ENCODE data around the gene SMARCAL1.
"Not testable (repeated sequence)": the region's sequence is repeated elsewhere in the genome, so short reads cannot be mapped to it uniquely, and the experiment has no call there.

Gene SMARCAL1

GRCh38 chr2:216384409-216384808 lies 27.9 kb upstream of the SMARCAL1 start:
- not testable (repeated sequence) for H3K27ac Mint-ChIP-seq; H3K9me3 Mint-ChIP-seq; DNase-seq (ENCODE audit: low spot score in 2 of 2); H3K4me3 Mint-ChIP-seq; H3K36me3 Mint-ChIP-seq; ATAC-seq (ENCODE audit: low read depth); H3K4me1 Mint-ChIP-seq
- H3K27me3 Mint-ChIP-seq, result peaks cover 11% of the 10 kb centered on the region

DNA sequence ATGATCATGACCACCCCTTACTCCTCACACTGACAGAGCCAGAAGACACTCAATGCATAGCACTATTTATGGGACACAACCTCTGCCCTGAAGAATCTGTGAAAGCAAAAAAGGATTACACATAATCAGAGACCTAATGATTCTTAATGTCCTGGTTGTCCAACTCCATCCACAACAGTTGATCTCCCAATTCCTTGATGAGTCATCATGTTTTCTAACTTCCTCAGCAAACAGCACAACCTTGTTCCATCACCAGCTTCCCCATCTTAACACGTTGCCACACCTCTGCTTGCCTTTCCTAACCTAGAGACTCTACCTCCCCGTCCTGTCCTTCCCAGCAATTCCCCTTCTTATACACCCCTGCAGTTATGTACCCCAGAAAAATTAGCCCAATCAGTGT lies 26.8 kb upstream of the SMARCAL1 start:
- Mint-ChIP-seq H3K36me3 (no peaks in the 10 kb centered on the region), H3K9me3 (peaks cover 1% of the 10 kb centered on the region), H3K27ac (no peak overlapping the region), H3K27me3 (peaks cover 10% of the 10 kb centered on the region), H3K4me1 (peaks cover 8% of the 10 kb centered on the region), H3K4me3 (no peak overlapping the region)
- no peak for ATAC-seq (ENCODE audit: low read depth)
- DNase-seq (ENCODE audit: low spot score in 2 of 2), result no peak

DNA sequence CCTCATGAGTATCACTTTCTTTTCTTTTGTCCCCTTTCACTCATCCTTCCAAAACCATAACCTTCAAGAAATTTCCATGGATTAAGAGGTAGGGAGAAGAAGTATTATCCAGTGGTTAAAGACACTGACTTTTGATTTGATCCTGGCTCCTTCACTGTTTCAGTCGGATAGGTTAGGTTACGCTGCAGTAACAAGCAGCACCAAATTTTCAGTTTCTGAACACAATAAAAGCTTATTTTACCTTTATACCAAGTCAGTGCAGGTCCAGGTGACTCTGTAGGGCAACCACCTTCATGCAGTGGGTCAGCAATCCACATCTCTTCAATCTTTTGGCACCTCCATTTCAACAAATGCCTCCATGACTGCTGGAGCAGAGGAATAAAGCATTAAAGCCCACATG lies 25.0 kb upstream of the SMARCAL1 start:
- Mint-ChIP-seq H3K9me3 (peaks cover 1% of the 10 kb centered on the region), H3K27me3 (peaks cover 12% of the 10 kb centered on the region), H3K27ac (no peak overlapping the region), H3K4me3 (no peak overlapping the region), H3K4me1 (peaks cover 8% of the 10 kb centered on the region), H3K36me3 (no peaks in the 10 kb centered on the region)
- ATAC-seq (ENCODE audit: low read depth), result no peak
- DNase-seq (ENCODE audit: low spot score in 2 of 2), result no peak

DNA sequence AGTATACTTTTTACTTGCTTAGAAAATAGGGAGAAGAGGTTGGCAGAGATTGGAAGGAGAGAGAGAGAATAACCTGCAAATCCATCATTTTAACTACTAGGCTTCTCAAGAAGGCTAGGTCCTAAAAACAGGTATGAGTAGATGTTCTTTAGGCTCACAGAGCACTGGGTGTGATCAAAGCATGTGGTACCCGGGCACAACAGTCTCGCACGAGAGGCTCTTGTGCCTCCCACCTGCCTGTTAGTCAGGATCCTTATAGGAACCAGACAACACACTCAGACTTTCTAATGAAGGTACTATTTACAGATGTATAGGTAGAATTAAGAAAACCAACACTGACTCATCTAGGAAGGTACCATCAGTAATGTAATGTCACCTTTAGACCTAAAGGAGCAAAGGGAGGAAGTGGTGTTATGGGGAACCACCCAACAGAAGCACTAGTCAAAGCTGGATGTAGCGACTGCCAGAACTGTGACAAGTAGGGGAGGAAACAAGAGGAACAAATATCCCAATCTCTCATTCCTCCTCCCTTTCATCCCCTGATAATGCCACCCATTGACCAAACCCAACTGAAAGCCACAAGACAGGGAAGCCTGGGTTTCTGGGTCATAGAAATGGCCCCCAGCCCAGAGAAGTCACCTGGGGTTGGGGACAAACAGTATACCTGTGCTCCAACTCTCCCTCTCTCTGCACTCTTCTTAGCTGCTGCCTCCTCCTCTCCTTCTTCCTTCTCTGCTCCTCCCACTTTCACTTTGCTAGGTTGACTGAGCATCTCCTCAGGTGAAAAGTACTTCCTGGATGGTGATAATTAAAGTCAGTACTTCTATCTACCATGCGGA lies 24.0 kb upstream of the SMARCAL1 start:
- Mint-ChIP-seq H3K9me3 (peaks cover 1% of the 10 kb centered on the region), H3K4me1 (peaks cover 8% of the 10 kb centered on the region), H3K36me3 (no peaks in the 10 kb centered on the region), H3K4me3 (no peak overlapping the region), H3K27ac (no peak overlapping the region), H3K27me3 (peaks cover 14% of the 10 kb centered on the region)
- DNase-seq (ENCODE audit: low spot score in 2 of 2) (no peak), ATAC-seq (ENCODE audit: low read depth) (peak; percentile 58)

GRCh38 chr2:216389570-216389969 lies 22.7 kb upstream of the SMARCAL1 start:
- ATAC-seq (ENCODE audit: low read depth), result no peak
- Mint-ChIP-seq H3K27ac (no peak overlapping the region), H3K4me1 (peaks cover 8% of the 10 kb centered on the region), H3K27me3 (peaks cover 18% of the 10 kb centered on the region), H3K9me3 (peaks cover 1% of the 10 kb centered on the region), H3K4me3 (no peak overlapping the region), H3K36me3 (no peaks in the 10 kb centered on the region)
- DNase-seq (ENCODE audit: low spot score in 2 of 2), result no peak

DNA sequence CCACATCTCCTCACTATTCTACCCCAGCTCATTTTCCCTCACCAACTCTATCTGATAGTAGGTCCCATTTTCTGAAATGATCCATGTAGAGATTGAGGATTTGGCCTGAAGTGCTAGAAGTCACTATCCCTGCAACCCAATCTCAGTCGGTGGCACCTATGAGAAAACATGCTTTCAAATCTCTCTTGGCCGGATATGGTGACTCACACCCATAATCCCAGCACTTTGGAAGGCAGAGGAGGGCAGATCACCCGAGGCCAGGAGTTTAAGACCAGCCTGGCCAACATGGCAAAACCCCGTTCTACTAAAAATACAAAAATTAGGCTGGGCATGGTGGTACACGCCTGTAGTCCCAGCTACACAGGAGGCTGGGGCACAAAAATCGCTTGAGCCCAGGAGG lies 20.9 kb upstream of the SMARCAL1 start:
- no peak overlapping the region for H3K4me3 Mint-ChIP-seq
- peaks cover 22% of the 10 kb centered on the region for H3K27me3 Mint-ChIP-seq
- DNase-seq (ENCODE audit: low spot score in 2 of 2), result no peak
- peaks cover 1% of the 10 kb centered on the region for H3K9me3 Mint-ChIP-seq
- ATAC-seq (ENCODE audit: low read depth), result no peak
- no peaks in the 10 kb centered on the region for H3K36me3 Mint-ChIP-seq
- no peak overlapping the region for H3K27ac Mint-ChIP-seq
- peaks cover 8% of the 10 kb centered on the region for H3K4me1 Mint-ChIP-seq

- Mint-ChIP-seq H3K27ac (no peak overlapping the region), H3K36me3 (no peaks in the 10 kb centered on the region), H3K4me1 (peaks cover 8% of the 10 kb centered on the region), H3K4me3 (no peak overlapping the region), H3K27me3 (peaks cover 22% of the 10 kb centered on the region), H3K9me3 (peaks cover under 1% of the 10 kb centered on the region)
- no peak for DNase-seq (ENCODE audit: low spot score in 2 of 2)
- ATAC-seq (ENCODE audit: low read depth), result no peak
Measured at GRCh38 chr2:216392018-216392562, 20.2 kb upstream of the SMARCAL1 start.

GRCh38 chr2:216392945-216393840 lies 19.1 kb upstream of the SMARCAL1 start:
- ATAC-seq (ENCODE audit: low read depth) (no peak), DNase-seq (ENCODE audit: low spot score in 2 of 2) (no peak)
- H3K27ac Mint-ChIP-seq, result no peak overlapping the region
- H3K4me3 Mint-ChIP-seq, result no peak overlapping the region
- H3K9me3 Mint-ChIP-seq, result no peaks in the 10 kb centered on the region
- peaks cover 22% of the 10 kb centered on the region for H3K27me3 Mint-ChIP-seq
- no peaks in the 10 kb centered on the region for H3K36me3 Mint-ChIP-seq
- H3K4me1 Mint-ChIP-seq, result peaks cover 8% of the 10 kb centered on the region

DNA sequence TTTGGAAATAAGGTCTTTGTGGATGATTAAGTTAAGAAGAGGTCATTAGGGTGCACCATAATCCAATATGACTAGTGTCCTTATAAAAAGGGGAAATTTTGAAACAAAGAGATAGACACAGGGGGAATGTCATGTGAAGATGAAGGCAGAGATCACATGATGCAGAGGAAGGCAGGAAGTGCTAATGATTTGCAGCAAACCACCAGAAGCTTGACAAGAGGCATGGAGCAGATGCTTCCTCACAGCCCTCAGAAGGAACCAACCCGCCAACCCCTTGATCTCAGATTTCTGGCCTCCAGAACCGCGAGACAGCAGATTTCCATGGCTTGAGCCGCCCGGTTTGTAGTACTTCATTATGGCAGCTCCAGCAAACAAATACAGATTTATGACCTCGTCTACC lies 17.4 kb upstream of the SMARCAL1 start:
- peaks cover 20% of the 10 kb centered on the region for H3K27me3 Mint-ChIP-seq
- ATAC-seq (ENCODE audit: low read depth) (no peak), DNase-seq (ENCODE audit: low spot score in 2 of 2) (no peak)
- H3K36me3 Mint-ChIP-seq, result no peaks in the 10 kb centered on the region
- H3K9me3 Mint-ChIP-seq, result no peaks in the 10 kb centered on the region
- H3K27ac Mint-ChIP-seq, result no peak overlapping the region
- no peak overlapping the region for H3K4me3 Mint-ChIP-seq
- no peaks in the 10 kb centered on the region for H3K4me1 Mint-ChIP-seq

- peaks cover 1% of the 10 kb centered on the region for H3K9me3 Mint-ChIP-seq
- H3K4me3 Mint-ChIP-seq, result no peak overlapping the region
- no peak overlapping the region for H3K27ac Mint-ChIP-seq
- peaks cover 12% of the 10 kb centered on the region for H3K27me3 Mint-ChIP-seq
- ATAC-seq (ENCODE audit: low read depth), result no peak
- DNase-seq (ENCODE audit: low spot score in 2 of 2), result no peak
- no peaks in the 10 kb centered on the region for H3K4me1 Mint-ChIP-seq
- no peaks in the 10 kb centered on the region for H3K36me3 Mint-ChIP-seq
Measured at GRCh38 chr2:216399621-216400020, 12.7 kb upstream of the SMARCAL1 start.

DNA sequence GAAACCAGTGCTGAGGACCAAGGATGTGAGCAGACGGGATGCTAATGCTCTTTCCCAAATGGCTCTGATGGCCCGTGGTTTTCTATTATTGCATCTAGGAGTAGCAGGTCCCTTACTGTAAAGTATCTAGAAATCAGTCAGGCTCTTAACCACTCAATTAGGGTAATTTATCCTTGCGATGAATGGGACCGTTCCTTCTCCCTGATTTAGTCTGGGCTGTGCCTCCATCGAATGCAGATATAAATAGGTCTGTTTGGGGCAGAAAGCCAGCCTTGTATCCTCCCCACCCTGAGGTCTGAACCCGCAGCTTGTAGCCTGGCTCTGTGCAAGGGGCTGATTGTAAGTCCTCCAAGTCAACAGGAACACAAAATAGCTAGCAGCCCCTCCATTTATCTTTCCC lies 9.5 kb upstream of the SMARCAL1 start:
- no peak for DNase-seq (ENCODE audit: low spot score in 2 of 2)
- Mint-ChIP-seq H3K27me3 (peaks cover 9% of the 10 kb centered on the region), H3K27ac (no peak overlapping the region), H3K4me3 (no peak overlapping the region), H3K4me1 (no peaks in the 10 kb centered on the region), H3K9me3 (peaks cover 1% of the 10 kb centered on the region), H3K36me3 (no peaks in the 10 kb centered on the region)
- ATAC-seq (ENCODE audit: low read depth), result no peak

GRCh38 chr2:216404010-216404618 lies 8.2 kb upstream of the SMARCAL1 start:
- Mint-ChIP-seq H3K4me1 (no peaks in the 10 kb centered on the region), H3K27ac (no peak overlapping the region), H3K27me3 (peaks cover 9% of the 10 kb centered on the region), H3K9me3 (peaks cover 1% of the 10 kb centered on the region), H3K4me3 (no peak overlapping the region), H3K36me3 (no peaks in the 10 kb centered on the region)
- DNase-seq (ENCODE audit: low spot score in 2 of 2) (peak in 1 of 2 donors; percentile 12), ATAC-seq (ENCODE audit: low read depth) (peak; percentile 41)

DNA sequence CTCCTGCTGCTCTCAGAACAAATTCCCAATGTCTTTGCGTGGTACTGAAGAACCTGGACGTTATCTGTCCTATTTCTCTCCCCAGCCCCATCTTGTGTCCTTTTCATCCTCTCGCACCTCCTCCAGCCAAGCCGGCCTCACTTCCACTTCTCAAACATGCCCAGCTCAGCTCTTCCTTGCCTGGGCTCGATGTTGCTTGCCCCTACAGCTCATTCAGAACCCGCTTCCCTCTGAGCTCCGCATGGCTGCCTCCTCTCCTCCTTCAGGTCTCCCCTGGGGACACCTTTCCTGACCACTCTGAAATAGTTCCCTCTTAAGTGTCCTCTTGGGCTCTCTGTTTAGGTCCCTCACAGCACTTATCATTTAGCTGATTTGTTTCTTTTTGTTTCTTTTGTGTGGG lies 6.7 kb upstream of the SMARCAL1 start:
- Mint-ChIP-seq H3K9me3 (peaks cover 1% of the 10 kb centered on the region), H3K27ac (no peak overlapping the region), H3K27me3 (peaks cover 9% of the 10 kb centered on the region), H3K36me3 (no peaks in the 10 kb centered on the region), H3K4me1 (no peaks in the 10 kb centered on the region), H3K4me3 (no peak overlapping the region)
- ATAC-seq (ENCODE audit: low read depth) (no peak), DNase-seq (ENCODE audit: low spot score in 2 of 2) (no peak)

- no peak for ATAC-seq (ENCODE audit: low read depth)
- no peaks in the 10 kb centered on the region for H3K36me3 Mint-ChIP-seq
- no peak overlapping the region for H3K4me3 Mint-ChIP-seq
- no peak for DNase-seq (ENCODE audit: low spot score in 2 of 2)
- H3K27ac Mint-ChIP-seq, result no peak overlapping the region
- H3K9me3 Mint-ChIP-seq, result no peaks in the 10 kb centered on the region
- H3K4me1 Mint-ChIP-seq, result no peaks in the 10 kb centered on the region
- peaks cover 6% of the 10 kb centered on the region for H3K27me3 Mint-ChIP-seq
Measured at GRCh38 chr2:216406826-216407225, 5.5 kb upstream of the SMARCAL1 start.
